ENCODE measurements around the gene ZNF710. TPM values are rescaled to one million over a fixed set of nuclear protein-coding genes. Genes with fewer than 3 reads are reported as not detected.

ZNF710 gene
- total RNA-seq, 1 donor from 2014 or later, result 24.2 TPM

DNA sequence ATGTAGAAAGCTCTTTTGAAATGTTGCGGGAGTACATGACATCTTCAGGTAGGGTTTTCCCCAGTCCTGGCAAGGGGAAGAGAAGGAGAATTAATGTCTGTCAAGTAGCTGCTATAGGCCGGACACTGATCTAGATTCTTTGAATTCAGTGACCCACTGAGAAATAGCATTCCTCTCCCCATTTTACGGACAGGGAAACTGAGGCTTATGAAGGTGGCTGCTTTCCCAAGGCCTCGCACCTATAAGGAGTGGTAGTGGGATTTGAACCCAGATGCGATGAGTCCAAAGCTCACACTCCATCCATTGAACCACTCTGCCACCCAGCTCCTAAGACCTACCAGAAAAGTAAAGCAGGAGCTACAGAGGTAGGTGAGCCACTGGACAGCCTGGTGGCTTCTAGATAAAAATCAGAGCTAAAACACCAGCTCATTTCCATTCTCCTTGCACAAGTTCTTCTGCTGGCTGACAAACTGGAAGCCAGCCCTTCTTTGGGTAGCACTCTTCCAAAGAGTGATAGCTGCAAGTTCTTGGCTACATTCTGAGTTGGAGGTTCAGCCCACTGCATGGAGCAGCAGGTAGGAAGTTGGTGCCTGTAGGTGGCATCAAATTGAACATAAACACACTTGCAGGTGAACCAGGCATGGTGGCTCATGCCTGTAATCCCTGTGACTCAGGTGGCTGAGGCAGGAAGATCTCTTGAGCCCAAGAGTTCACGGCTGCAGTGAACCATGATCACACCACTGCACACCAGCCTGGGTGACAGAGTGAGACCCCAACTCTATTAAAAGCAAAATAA, 22.0 kb downstream of the ZNF710 start:
- no peak overlapping the region for H3K4me3 Mint-ChIP-seq (ENCODE audit: unreplicated experiment)
- DNase-seq (ENCODE audit: extremely low spot score, unreplicated experiment), result no peak
- no peaks in the 10 kb centered on the region for H3K27me3 Mint-ChIP-seq (ENCODE audit: unreplicated experiment)
- H3K27ac Mint-ChIP-seq (ENCODE audit: unreplicated experiment), result no peak overlapping the region
- no peaks in the 10 kb centered on the region for H3K9me3 Mint-ChIP-seq (ENCODE audit: unreplicated experiment)
- peaks cover 10% of the 10 kb centered on the region for H3K4me1 Mint-ChIP-seq (ENCODE audit: unreplicated experiment)
- peaks cover 2% of the 10 kb centered on the region for H3K36me3 Mint-ChIP-seq (ENCODE audit: unreplicated experiment)
- TF ChIP-seq, protein P1, sequence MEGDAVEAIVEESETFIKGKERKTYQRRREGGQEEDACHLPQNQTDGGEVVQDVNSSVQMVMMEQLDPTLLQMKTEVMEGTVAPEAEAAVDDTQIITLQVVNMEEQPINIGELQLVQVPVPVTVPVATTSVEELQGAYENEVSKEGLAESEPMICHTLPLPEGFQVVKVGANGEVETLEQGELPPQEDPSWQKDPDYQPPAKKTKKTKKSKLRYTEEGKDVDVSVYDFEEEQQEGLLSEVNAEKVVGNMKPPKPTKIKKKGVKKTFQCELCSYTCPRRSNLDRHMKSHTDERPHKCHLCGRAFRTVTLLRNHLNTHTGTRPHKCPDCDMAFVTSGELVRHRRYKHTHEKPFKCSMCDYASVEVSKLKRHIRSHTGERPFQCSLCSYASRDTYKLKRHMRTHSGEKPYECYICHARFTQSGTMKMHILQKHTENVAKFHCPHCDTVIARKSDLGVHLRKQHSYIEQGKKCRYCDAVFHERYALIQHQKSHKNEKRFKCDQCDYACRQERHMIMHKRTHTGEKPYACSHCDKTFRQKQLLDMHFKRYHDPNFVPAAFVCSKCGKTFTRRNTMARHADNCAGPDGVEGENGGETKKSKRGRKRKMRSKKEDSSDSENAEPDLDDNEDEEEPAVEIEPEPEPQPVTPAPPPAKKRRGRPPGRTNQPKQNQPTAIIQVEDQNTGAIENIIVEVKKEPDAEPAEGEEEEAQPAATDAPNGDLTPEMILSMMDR (IDR thresholded peaks at IDR 0.05), result no peak

DNA sequence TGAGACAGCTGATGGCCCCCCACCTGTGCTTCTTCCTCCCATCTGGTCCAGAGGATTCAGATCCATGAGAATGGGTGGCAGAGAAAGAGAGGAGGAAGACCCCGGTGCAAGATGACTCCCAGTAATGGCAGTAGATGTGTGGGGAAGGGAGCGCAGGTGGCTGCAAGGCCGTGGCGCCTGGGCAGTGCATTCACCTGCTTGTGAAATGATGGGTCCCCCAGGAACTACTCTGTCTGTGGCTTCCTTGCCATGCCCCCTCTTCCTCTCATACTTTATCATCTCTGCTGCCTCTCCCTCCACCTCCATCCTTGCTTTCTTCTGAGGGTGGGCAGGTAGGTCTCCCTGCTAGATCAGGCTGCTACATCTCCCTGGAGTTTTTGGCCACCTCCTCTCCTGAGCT, 23.3 kb downstream of the ZNF710 start:
- Mint-ChIP-seq H3K9me3 (ENCODE audit: unreplicated experiment) (no peaks in the 10 kb centered on the region), H3K4me1 (ENCODE audit: unreplicated experiment) (peaks cover 15% of the 10 kb centered on the region), H3K27ac (ENCODE audit: unreplicated experiment) (no peak overlapping the region), H3K36me3 (ENCODE audit: unreplicated experiment) (peaks cover 2% of the 10 kb centered on the region), H3K4me3 (ENCODE audit: unreplicated experiment) (no peak overlapping the region), H3K27me3 (ENCODE audit: unreplicated experiment) (no peaks in the 10 kb centered on the region)
- TF ChIP-seq, protein P1 (IDR thresholded peaks at IDR 0.05), result no peak
- DNase-seq (ENCODE audit: extremely low spot score, unreplicated experiment), result no peak

GRCh38 chr15:90025489-90026033, 24.4 kb downstream of the ZNF710 start:
- no peaks in the 10 kb centered on the region for H3K9me3 Mint-ChIP-seq (ENCODE audit: unreplicated experiment)
- TF ChIP-seq, protein P1 (IDR thresholded peaks at IDR 0.05), result no peak
- H3K27ac Mint-ChIP-seq (ENCODE audit: unreplicated experiment), result no peak overlapping the region
- H3K36me3 Mint-ChIP-seq (ENCODE audit: unreplicated experiment), result peaks cover 2% of the 10 kb centered on the region
- DNase-seq (ENCODE audit: extremely low spot score, unreplicated experiment), result no peak
- no peak overlapping the region for H3K4me3 Mint-ChIP-seq (ENCODE audit: unreplicated experiment)
- H3K27me3 Mint-ChIP-seq (ENCODE audit: unreplicated experiment), result no peaks in the 10 kb centered on the region
- peaks cover 14% of the 10 kb centered on the region for H3K4me1 Mint-ChIP-seq (ENCODE audit: unreplicated experiment)

GRCh38 chr15:90028376-90028944, 27.3 kb downstream of the ZNF710 start:
- peaks cover 36% of the 10 kb centered on the region for H3K4me1 Mint-ChIP-seq (ENCODE audit: unreplicated experiment)
- TF ChIP-seq, protein P1 (IDR thresholded peaks at IDR 0.05), result no peak
- no peak for DNase-seq (ENCODE audit: extremely low spot score, unreplicated experiment)
- H3K27ac Mint-ChIP-seq (ENCODE audit: unreplicated experiment), result no peak overlapping the region
- H3K36me3 Mint-ChIP-seq (ENCODE audit: unreplicated experiment), result no peaks in the 10 kb centered on the region
- H3K4me3 Mint-ChIP-seq (ENCODE audit: unreplicated experiment), result no peak overlapping the region
- no peaks in the 10 kb centered on the region for H3K9me3 Mint-ChIP-seq (ENCODE audit: unreplicated experiment)
- no peaks in the 10 kb centered on the region for H3K27me3 Mint-ChIP-seq (ENCODE audit: unreplicated experiment)

DNA sequence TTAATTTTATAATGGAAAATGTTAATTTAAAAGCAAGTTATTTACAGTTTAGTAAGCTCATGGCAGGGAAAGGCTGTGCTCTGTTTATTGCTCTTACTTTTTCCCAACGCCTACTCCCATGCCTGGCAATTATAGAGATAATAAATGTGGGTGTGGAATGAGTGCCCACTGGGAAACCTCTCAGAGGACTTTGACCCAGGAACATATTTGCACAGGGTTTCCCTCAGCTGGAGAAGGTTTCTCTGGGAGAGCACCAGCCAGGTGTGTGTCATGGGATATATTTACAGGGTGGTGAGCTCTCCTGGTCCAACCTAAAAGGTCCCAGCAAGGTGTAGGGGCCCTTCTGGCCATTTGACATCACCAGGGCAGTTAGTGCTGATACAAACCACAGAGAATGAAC, 27.9 kb downstream of the ZNF710 start:
- TF ChIP-seq, protein P1 (IDR thresholded peaks at IDR 0.05), result no peak
- H3K36me3 Mint-ChIP-seq (ENCODE audit: unreplicated experiment), result no peaks in the 10 kb centered on the region
- H3K27ac Mint-ChIP-seq (ENCODE audit: unreplicated experiment), result peak overlapping the region; percentile 14
- DNase-seq (ENCODE audit: extremely low spot score, unreplicated experiment), result no peak
- peaks cover 40% of the 10 kb centered on the region for H3K4me1 Mint-ChIP-seq (ENCODE audit: unreplicated experiment)
- no peaks in the 10 kb centered on the region for H3K27me3 Mint-ChIP-seq (ENCODE audit: unreplicated experiment)
- no peak overlapping the region for H3K4me3 Mint-ChIP-seq (ENCODE audit: unreplicated experiment)
- no peaks in the 10 kb centered on the region for H3K9me3 Mint-ChIP-seq (ENCODE audit: unreplicated experiment)

Measured in osteocyte (in vitro differentiated cells).